Stimulated activated CD4-positive, alpha-beta T cell treated with anti-CD3 and anti-CD28 coated beads, Interleukin-15, amount 100 ng/mL, for 48 hours (primary cell): ENCODE data around the gene SERPINB7.

Experiments used
- DNase-seq, 2 donors: peaks; one replicate each; pipeline ENCODE4 v3.0.0-alpha.2; 2020; ENCODE audit warnings: low read depth in 2 of 2

Gene SERPINB7

GRCh38 chr18:63787673-63788072 is 12.5 kb downstream of the SERPINB7 start:
- DNase-seq, result no peak

- DNase-seq, result peak; percentile 47
These were observed 13.4 kb downstream of the SERPINB7 start for GRCh38 chr18:63788447-63789096.

GRCh38 chr18:63789327-63789726 is 14.1 kb downstream of the SERPINB7 start:
- no peak for DNase-seq

GRCh38 chr18:63795606-63796005 is 20.4 kb downstream of the SERPINB7 start:
- no peak for DNase-seq

GRCh38 chr18:63799189-63799588 is 24.0 kb downstream of the SERPINB7 start:
- no peak for DNase-seq

GRCh38 chr18:63801343-63801742 is 26.1 kb downstream of the SERPINB7 start:
- no peak for DNase-seq

GRCh38 chr18:63808125-63808524 is 32.9 kb downstream of the SERPINB7 start:
- no peak for DNase-seq

- no peak for DNase-seq
These were observed 42.3 kb downstream of the SERPINB7 start for GRCh38 chr18:63817441-63818051.

GRCh38 chr18:63818212-63818611 is 43.0 kb downstream of the SERPINB7 start:
- DNase-seq, result no peak

GRCh38 chr18:63819786-63820185 is 44.6 kb downstream of the SERPINB7 start:
- DNase-seq, result no peak

- no peak for DNase-seq
These were observed 45.5 kb downstream of the SERPINB7 start for GRCh38 chr18:63820694-63821093.

- peak in 1 of 2 donors; percentile 13 for DNase-seq
These were observed 48.5 kb downstream of the SERPINB7 start for GRCh38 chr18:63823516-63824219.

GRCh38 chr18:63824220-63824525 is 49.0 kb downstream of the SERPINB7 start:
- DNase-seq, result no peak

- DNase-seq, result no peak
These were observed 52.9 kb downstream of the SERPINB7 start for GRCh38 chr18:63828120-63828519.

- no peak for DNase-seq
These were observed 53.4 kb downstream of the SERPINB7 start for GRCh38 chr18:63828656-63829055.

GRCh38 chr18:63829886-63830285 is 54.7 kb downstream of the SERPINB7 start:
- DNase-seq, result no peak

GRCh38 chr18:63831080-63831788 is 56.0 kb downstream of the SERPINB7 start:
- no peak for DNase-seq

- no peak for DNase-seq
These were observed 57.3 kb downstream of the SERPINB7 start for GRCh38 chr18:63832470-63832869.

GRCh38 chr18:63834471-63835113 is 59.4 kb downstream of the SERPINB7 start:
- DNase-seq, result no peak

GRCh38 chr18:63836456-63836855 is 61.2 kb downstream of the SERPINB7 start:
- no peak for DNase-seq

- DNase-seq, result no peak
These were observed 62.4 kb downstream of the SERPINB7 start for GRCh38 chr18:63837590-63837989.

- no peak for DNase-seq
These were observed 67.8 kb downstream of the SERPINB7 start for GRCh38 chr18:63843008-63843407.
